Testis (tissue), 3 donors: ENCODE results near the gene FCHSD2. TPM values are rescaled to one million over a fixed set of nuclear protein-coding genes. Genes with fewer than 3 reads are reported as not detected.

Source experiments
- DNase-seq: peaks from one replicate; pipeline ENCODE4 v3.0.0-alpha.2; 2019
- H3K27ac ChIP-seq, 2 donors: fragments of 200-600 bp; sonication (generic); one replicate each; pipeline ENCODE4 v1.5.1; 2019
- H3K27me3 ChIP-seq: fragments of 200-600 bp; sonication (generic); one replicate; pipeline ENCODE4 v1.5.1; 2019
- H3K36me3 ChIP-seq: fragments of 200-600 bp; sonication (generic); one replicate; pipeline ENCODE4 v1.5.1; 2017; ENCODE audit warnings: low read depth; ENCODE audit errors: missing control alignments
- H3K4me1 ChIP-seq: fragments of 200-600 bp; sonication (generic); one replicate; pipeline ENCODE4 v1.5.1; 2019
- H3K4me3 ChIP-seq, 2 donors: fragments of 200-600 bp; sonication (generic); one replicate each; pipeline ENCODE4 v1.5.1; 2017 to 2019
- H3K9me3 ChIP-seq: fragments of 200-600 bp; sonication (generic); one replicate; pipeline ENCODE4 v1.5.1; 2017
- CTCF ChIP-seq, 3 experiments: fragments of 450-650 bp in 2 of 3; fragments of 200-600 bp in 1 of 3; sonication (generic) in 1 of 3; IDR thresholded peaks; one replicate each; pipeline ENCODE4 v1.5.1; 2016 to 2019; ENCODE audit warnings: antibody characterized with exemption in 3 of 3, mild to moderate bottlenecking in 2 of 3, moderate library complexity in 1 of 3
- POLR2A ChIP-seq: fragments of 450-650 bp; IDR thresholded peaks from one replicate; pipeline ENCODE4 v1.6.1; 2017; ENCODE audit warnings: antibody characterized with exemption, mild to moderate bottlenecking, moderate library complexity
- WGBS, 2 donors: methylation state at CpG; one replicate each; pipeline ENCODE4 v1.1.5; 2018; 5-methylcytosine and 5-hydroxymethylcytosine counted together
- intact Hi-C: fragments of 100-400 bp; cut with DNase I; formaldehyde crosslinking; loops from one replicate; pipeline ENCODE4 v1.15.1; 2023; ENCODE audit warnings: low total_unique reads
- polyA plus RNA-seq: library from polyadenylated mRNA; stranded (reverse); fragments of 350-450 nt; fragmentation: Illumina TruSeq; extraction: RNeasy Lipid Tissue Mini Kit (QIAGEN cat#74804); gene quantifications from one replicate; pipeline ENCODE4 v1.2.3, GENCODE V29; 2014; ENCODE audit warnings: low read depth, low replicate concordance; ENCODE audit not compliant: insufficient read depth
- total RNA-seq, 2 donors: library from RNA; depleted of rRNA; stranded (reverse); fragments of >200 nt; gene quantifications; one replicate each; pipeline ENCODE4 v1.2.3, GENCODE V29; 2016

The FCHSD2 gene
- total and polyA plus RNA-seq, 3 donors from 2014 or later: 44.0 to 69.6 (median 65.9) TPM

- Histone ChIP-seq H3K9me3 (no peaks in the 10 kb centered on the region), H3K27me3 (no peaks in the 10 kb centered on the region), H3K4me1 (peaks cover 13% of the 10 kb centered on the region), H3K4me3 (no peak overlapping the region), H3K36me3 (no peaks in the 10 kb centered on the region), H3K27ac (no peak overlapping the region)
- intact Hi-C loops: loop anchor here (10.0 kb wide), 1 partner anchor 99 kb away; no protein-coding TSS in a partner anchor
- TF ChIP-seq CTCF (IDR thresholded peaks at IDR 0.05) (no peak), POLR2A (no peak)
- 75 to 79% methylated on average over 7 to 11 of the region's 13 CpGs for WGBS, 2 donors
- DNase-seq: no peak
Measured at GRCh38 chr11:73185680-73186293, 43.7 kb upstream of the FCHSD2 start.

- DNase-seq: peak; percentile 70
- H3K9me3 ChIP-seq: no peaks in the 10 kb centered on the region
- peaks cover 13% of the 10 kb centered on the region for H3K4me1 ChIP-seq
- H3K27ac ChIP-seq: peak overlapping the region in 1 of 2 donors; percentile 35
- H3K4me3 ChIP-seq: no peak overlapping the region
- intact Hi-C loops: loop anchor here (10.0 kb wide), 1 partner anchor 100 kb away; no protein-coding TSS in a partner anchor
- TF ChIP-seq POLR2A (no peak), CTCF (IDR thresholded peaks at IDR 0.05) (peak; percentile 56 to 81 (median 76))
- 53 to 73% methylated on average over 9 to 18 of the region's 18 CpGs for WGBS, 2 donors
- no peaks in the 10 kb centered on the region for H3K27me3 ChIP-seq
- no peaks in the 10 kb centered on the region for H3K36me3 ChIP-seq
Measured at GRCh38 chr11:73184953-73185671, 43.0 kb upstream of the FCHSD2 start.

- Histone ChIP-seq H3K4me3 (no peak overlapping the region), H3K36me3 (no peaks in the 10 kb centered on the region), H3K27ac (no peak overlapping the region), H3K4me1 (peaks cover 14% of the 10 kb centered on the region), H3K9me3 (no peaks in the 10 kb centered on the region), H3K27me3 (no peaks in the 10 kb centered on the region)
- WGBS, 2 donors: 44 to 52% methylated on average over 3 of the region's 3 CpGs
- intact Hi-C loops: loop anchor here (10.0 kb wide), 1 partner anchor 102 kb away; no protein-coding TSS in a partner anchor
- no peak for TF ChIP-seq CTCF (IDR thresholded peaks at IDR 0.05)
- no peak for TF ChIP-seq POLR2A
- DNase-seq: peak; percentile 93
Measured at GRCh38 chr11:73182824-73183321, 40.8 kb upstream of the FCHSD2 start.

GRCh38 chr11:73178681-73179080 lies 36.6 kb upstream of the FCHSD2 start:
- no peak for DNase-seq
- 90 to 94% methylated on average over 4 of the region's 4 CpGs for WGBS, 2 donors

More at GRCh38 chr11:73178681-73179080, 36.6 kb upstream of the FCHSD2 start:
- no peaks in the 10 kb centered on the region for H3K36me3 ChIP-seq
- TF ChIP-seq CTCF (IDR thresholded peaks at IDR 0.05) (no peak), POLR2A (no peak)
- intact Hi-C loops: loop anchor here (5.0 kb wide), 1 partner anchor 346 kb away; no protein-coding TSS in a partner anchor
- no peak overlapping the region for H3K27ac ChIP-seq
- peaks cover 46% of the 10 kb centered on the region for H3K4me1 ChIP-seq
- H3K9me3 ChIP-seq: no peaks in the 10 kb centered on the region
- H3K4me3 ChIP-seq: no peak overlapping the region
- H3K27me3 ChIP-seq: no peaks in the 10 kb centered on the region
